ENCODE measurements around the gene PEX5.

The PEX5 gene

DNA sequence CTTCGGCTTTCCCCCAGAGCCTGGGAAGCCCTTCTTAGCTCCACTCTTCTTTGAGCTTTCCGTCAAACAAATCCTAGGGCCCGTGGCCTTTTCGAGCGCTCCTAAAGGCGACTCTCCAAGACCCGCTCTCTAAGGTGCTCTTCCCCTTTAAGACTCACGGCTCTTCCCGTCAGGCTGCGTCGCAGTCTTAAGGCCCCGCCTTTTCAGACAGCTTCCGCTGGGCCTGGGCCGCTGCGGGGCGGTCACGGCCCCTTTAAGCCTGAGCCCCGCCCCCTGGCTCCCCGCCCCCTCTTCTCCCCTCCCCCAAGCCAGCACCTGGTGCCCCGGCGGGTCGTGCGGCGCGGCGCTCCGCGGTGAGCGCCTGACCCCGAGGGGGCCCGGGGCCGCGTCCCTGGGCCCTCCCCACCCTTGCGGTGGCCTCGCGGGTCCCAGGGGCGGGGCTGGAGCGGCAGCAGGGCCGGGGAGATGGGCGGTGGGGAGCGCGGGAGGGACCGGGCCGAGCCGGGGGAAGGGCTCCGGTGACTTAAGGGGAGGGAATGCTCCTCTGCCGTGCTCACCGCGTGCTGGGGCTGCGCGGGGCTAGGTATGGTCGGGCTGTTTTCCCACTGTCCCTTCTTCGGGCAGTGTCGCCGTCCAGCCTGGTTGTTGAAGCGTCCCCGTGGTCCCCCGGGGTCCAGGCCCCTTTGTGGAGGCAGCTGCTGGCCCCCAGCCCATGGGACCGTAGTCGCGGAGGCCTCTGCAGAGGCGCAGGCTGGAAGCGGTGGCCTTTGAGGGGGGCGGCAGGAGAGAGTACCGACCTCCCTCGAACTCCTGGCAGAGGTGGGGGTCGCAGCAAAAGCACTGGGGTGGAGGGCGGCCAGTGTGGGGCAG is at the start of gene PEX5:
PEX5 (plus strand) TSS at position 289 of the 870 bp plus-strand sequence. CDS start 692 bp downstream, outside the sequence.
- DNase-seq, result peak; percentile 55

DNA sequence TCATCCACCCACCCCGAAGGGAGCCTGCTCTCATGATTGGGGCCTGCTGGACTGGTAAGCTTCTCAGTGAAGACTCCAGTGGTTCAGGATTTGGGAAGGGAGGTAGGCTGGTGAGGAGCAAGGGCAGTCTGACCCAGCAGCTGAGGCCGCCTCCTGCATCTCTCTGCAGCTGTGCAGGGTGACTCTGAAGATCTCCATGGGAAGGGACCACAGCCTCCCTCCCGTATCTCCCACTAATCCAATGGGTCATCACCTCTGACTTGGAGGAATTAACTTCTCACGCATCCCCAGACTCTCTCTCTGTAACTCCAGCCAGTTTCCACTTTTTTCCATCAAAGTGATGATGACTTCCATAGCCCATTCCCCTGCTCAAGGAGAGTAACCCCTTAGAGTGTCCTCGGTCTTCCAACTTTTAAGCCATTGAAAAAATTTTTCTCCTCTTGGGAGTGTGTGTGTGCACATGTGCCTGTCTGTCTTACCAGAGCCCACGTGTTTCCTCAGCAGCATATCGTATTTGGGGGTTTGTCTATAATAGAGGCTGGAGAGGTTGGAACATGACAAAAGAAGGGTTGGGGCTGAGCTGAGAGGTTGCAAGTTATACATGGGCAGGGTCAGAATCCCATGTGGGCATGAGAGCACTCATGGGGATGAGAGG is 48.0 kb upstream of the PEX5 start:
- DNase-seq, result no peak

- no peak for DNase-seq
Observed at GRCh38 chr12:7142056-7142644, 47.3 kb upstream of the PEX5 start.

- DNase-seq, result no peak
Observed at GRCh38 chr12:7142809-7143465, 46.5 kb upstream of the PEX5 start.

- no peak for DNase-seq
Observed at GRCh38 chr12:7143564-7143963, 45.9 kb upstream of the PEX5 start.

DNA sequence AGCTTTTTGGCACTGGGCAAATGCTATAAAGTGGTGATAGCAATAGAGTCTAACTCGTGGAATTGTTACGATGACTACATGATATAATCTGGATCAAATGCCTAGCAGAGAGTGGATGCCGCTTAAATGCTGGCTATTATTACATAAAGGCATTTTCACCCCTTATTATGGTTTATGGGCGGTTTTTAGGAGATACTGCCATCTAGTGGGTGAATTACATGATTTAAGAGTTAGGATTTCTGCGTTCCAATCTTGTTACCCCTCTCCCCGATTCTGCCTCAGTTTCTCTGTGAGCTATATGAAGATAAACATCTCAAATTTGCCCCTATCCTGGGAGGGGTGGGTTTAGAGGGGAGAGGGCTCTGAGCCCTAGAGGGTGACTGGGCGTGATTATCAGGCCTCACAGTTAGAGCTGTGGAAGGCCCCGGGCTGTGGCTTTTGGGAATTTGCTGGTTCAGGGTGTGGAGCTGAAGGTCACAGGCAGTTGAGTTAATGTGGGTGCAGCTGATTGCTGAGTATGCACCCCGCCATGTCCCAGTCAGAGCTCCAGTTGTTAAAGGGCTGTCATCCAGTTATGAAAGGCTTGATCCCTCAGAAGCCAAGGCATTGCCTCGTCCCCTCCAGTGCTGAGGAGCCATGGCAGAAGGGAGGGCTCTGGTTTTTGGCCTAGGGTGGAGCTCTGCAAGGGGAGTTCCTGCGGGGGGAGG is 44.9 kb upstream of the PEX5 start:
- no peak for DNase-seq

- DNase-seq, result no peak
Observed at GRCh38 chr12:7145671-7146070, 43.8 kb upstream of the PEX5 start.

DNA sequence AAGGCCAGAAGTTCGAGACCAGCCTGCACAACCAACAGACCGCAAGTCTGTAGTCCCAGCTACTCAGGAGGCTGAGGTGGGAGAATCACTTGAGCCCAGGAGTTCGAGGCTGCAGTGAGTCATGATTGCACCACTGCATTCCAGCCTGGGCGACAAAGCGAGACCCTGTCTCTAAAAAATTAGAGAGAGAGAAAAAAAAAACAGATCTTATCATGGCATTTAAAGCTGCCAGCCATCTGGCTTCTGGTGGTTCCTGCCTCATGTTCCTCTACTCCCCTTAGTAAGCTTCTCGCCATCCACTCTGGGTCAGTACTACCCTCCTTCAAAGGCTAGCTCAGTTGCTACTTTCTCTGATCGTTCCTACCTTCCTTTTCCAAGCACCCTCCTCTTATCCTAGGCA is 43.3 kb upstream of the PEX5 start:
- no peak for DNase-seq

DNA sequence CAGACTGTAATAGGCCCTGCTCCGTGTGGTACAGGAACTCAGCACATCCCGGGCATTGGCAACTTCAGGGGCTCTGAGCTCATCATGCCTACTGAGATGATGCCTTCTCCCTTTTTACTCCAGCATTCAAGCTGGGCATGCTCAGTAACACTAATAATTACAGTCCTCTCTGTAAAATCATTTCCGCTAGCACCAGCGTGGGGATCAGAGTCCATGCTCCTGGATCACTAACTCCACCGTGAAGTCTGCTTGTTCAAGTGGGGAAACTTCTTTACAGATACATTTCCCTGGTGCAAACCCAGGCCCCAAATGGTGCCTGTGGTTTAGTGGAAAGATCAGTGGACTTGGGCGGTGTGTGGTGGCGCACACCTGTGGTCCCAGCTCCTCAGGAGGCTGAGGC is 42.6 kb upstream of the PEX5 start:
- no peak for DNase-seq

- no peak for DNase-seq
Observed at GRCh38 chr12:7150356-7150755, 39.1 kb upstream of the PEX5 start.

DNA sequence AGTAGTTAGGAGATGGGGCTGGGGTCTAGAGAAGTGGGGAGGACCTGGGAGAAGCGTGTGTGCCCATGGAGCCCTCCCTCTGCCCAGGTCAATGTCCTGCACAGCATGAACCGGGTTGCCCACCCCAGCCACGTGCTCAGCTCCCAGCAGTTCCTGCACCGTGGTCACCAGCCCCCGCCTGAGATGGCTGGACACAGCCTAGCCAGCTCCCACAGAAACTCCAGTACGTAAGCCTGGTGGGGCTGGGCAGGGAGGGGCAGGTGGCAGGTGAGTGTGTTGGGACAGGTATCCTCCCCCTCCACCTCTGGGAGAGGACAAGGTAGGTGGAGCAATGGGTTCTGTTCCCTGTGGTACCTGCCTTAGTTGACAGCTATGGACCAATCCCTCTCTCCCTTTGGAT is 38.6 kb upstream of the PEX5 start:
- DNase-seq, result no peak

DNA sequence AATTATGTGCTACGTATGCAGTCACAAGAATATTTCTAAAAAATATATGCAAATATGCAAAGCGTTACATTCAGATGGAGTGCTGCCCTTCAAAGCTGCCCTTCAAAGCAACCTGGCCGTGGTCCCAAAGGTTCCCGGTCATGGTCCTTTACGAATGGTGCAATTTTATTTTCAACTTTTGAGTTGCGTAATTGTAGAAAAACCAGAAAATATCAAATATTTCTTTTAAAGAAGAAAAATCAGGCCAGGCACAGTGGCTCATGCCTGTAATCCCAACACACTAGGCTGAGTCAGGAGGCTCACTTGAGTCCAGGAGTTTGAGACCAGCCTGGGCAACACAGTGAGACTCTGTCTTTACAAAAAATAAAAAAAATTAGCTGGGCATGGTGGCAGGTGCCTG is 38.0 kb upstream of the PEX5 start:
- DNase-seq, result no peak

DNA sequence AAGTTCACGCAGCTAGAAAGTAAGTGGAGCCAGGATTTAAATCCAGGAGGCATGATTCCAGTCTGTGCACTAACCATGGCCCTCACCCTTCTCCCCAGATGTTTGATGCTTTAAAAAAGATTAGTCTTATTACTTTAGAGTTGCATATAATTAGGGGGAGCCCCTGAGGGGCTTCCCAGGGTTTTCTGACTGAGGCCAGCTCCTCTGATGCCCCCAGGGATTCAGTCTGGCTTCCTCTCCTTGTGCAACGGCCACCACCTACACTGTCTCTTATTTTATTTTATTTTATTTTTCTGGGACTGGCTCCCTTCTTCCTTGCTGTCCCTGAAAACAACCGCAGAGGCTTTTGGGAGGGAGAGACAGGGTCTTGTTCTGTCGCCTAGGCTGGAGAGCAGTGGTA is 36.7 kb upstream of the PEX5 start:
- no peak for DNase-seq

DNA sequence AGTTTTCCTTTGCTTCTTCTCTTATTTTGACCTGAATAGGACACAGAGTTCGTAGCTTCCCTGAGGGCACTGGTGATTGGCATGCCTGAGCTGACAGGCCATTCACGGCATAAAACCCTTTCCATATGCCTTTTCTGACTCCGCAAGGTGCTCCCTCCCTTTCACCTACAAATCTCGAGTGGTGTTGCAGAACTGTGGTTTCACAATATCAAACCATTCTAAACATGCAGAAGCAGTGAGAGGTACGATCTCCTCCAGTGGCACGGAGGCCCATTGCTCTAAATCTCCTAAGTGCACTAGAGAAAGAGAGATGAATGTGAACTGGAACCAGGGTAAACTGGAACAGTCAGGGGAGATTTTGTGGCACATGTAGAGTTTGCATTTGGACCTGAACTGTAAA is 35.4 kb upstream of the PEX5 start:
- no peak for DNase-seq

DNA sequence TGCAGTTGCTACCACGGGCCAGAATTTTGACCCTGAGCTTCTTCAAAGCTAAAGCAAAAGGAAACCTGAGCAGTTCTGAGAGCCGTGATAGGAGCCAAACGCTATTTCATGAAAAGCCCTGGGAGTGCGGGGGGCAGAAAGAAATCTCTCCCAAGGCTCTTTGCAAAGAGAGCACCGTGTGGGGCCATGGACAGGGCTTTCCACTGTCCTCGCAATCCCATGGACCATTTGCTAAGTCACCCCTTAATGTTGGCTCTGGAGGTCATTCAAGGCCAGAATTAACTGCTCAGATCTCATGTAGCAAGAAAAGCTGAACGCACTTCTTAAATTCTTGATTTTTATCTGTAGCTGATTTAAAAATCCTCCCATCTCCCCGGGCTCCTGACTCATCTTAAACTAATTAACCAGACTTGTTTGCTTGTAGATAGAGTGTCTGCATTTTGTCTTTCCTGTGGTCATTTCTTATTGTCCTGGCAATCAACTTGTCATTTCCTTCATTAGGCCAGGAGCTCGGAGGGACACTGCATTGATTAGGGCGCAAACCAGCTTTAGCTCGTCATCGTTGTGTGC is 34.5 kb upstream of the PEX5 start:
- DNase-seq, result no peak

DNA sequence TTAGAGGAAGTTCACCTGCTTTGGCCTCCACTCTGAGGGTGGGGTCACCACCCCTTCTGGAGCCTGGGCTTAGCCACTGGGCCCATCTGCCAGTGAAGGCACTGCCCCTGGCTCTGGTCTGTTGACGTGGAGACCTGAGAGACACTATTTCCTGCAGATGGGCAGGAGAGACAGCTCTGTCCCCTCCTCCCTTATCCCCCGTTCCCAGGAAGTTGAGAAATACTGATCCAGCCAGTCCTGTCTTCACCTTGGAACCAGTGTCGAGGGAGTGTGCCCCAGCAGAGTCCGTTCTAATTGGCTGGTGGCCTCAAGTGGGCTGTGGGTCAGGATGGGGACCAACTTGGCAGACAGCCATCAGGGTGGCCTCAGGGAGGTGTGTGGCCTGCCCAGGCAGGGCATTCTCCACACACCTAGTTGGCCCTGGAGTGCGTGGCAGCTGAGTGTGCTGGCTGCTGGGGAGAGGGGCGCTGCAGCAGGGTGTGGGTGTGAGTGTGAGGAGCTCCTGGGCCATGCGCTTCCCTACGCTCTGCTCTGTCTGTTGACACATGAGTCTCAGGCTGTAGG is 33.9 kb upstream of the PEX5 start:
- no peak for DNase-seq

DNA sequence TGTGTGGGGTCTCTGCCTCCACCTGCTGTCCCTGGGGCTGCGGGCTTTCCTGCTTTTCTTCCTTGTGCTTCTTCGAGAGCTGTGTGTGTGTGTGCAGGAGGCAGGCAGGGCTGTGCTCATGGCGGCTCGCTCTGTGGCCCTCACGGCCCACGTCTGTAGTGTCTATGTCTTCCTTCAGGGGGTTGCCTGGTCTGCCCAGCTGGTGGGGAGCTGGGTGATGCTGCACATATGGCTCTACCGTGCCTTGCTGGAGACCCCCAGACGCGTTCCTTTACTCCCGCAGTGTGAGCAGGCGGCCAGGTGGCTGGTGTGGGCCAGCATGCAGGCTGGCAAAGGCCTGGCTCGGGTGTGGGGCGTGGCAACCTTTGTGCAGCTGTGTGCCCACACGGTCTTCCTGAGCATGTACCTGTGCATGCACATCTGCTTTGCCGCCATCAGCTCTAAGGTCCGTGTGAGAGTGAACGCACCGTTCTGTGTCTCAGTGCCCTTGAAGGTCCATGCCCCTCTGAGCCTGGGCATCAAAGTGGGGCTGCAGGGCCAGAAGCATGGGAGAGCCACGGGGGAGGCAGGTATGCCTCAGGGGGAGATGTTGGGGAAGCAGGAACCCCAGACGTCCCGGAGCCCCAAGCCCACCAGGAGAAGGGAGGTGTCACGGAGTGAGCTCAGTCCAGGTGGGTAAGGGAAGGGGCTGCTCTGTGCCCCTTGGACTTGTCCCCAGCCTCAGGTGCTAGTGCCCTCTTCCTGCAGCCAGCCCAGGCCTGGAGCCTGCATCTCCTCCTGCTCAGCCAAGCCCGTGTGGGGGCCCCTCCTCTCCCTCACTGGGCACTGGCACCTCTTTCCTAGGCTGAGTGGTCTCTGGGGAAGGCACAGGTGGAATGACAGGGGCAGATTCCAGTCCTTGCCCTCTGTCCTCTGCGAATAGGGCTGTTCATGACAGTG is 33.0 kb upstream of the PEX5 start:
- DNase-seq, result no peak

DNA sequence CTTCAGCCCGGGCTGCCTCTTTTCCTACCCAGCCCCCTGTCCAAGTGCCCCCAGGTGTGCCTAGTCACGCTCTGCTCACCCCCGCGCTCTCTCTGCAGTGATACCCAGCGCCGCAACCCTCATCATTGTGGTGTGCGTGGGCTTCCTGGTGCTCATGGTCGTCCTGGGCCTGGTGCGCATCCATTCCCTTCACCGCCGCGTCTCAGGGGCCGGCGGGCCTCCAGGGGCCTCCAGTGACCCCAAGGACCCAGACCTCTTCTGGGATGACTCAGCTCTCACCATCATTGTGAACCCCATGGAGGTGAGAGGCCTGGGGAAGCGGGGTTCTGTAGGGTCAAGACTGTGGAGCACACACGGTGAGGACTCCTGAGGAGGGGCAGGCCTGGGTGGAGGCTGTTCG is 32.1 kb upstream of the PEX5 start:
- no peak for DNase-seq

DNA sequence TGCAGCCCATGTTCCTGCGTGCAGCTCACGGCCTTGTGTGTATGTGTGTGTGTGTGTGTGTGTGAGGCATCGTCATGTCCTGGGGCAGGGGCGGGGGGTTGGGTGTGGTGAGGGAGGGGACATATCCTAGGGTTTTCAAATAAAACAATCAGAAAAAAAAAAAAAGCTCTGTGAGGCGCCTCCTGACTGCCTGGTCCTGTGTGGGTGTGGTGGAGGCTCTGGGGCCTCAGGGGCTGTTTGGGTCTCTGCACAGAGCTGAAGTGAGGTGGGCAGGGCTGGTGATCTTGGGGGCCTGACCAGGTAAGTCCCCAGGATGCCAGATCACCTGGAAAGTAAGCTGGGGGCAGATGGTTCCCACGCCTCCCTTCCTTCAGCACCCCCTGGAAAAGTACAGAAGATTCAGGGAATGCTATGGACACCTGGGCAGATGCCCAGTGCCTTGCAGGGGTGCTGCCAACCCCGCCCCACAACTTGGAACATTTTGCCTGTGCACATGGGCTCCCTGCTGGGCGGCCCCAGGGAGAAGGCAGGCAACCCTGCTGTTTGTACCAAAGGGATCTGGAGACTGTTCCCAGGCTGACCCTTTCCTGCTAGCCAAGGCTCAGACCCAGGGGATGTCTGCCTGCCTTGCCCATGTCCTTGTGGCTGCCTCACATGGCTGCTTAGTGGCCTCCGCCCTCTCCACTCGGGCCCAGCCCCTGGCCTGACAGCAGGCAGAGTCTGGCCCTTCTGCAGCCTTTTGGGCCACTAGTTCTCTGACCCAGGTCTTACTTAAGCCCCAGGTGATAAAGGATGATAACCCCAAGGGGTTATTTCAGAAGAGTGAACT is 30.5 kb upstream of the PEX5 start:
- no peak for DNase-seq

DNA sequence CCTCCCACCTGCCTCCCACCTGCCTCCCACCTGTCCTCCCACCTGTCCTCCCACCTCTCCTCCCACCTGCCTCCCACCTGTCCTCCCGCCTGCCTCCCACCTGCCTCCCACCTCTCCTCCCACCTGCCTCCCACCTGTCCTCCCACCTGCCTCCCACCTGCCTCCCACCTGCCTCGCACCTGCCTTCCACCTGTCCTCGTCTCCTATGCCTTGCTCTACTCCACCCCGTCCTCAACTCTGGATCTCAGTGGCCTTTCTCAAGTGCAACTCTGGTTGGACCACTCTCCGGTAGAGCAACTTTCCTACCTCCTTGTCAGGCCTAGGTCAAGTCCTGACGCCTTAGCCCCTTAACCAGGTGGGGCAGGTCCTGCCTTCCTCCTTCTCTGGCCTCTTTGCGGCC is 29.3 kb upstream of the PEX5 start:
- no peak for DNase-seq
